HG02623 (cell line): ENCODE data around the gene TMEM87A.
"Not testable (repeated sequence)": the region's sequence is repeated elsewhere in the genome, so short reads cannot be mapped to it uniquely, and the experiment has no call there.

Experiments
- ATAC-seq: cut with Tn5 transposase; IDR thresholded peaks from one replicate; pipeline ENCODE4 v1.9.1; 2021; ENCODE audit warnings: moderate library complexity; ENCODE audit not compliant: unreplicated experiment

TMEM87A gene

DNA sequence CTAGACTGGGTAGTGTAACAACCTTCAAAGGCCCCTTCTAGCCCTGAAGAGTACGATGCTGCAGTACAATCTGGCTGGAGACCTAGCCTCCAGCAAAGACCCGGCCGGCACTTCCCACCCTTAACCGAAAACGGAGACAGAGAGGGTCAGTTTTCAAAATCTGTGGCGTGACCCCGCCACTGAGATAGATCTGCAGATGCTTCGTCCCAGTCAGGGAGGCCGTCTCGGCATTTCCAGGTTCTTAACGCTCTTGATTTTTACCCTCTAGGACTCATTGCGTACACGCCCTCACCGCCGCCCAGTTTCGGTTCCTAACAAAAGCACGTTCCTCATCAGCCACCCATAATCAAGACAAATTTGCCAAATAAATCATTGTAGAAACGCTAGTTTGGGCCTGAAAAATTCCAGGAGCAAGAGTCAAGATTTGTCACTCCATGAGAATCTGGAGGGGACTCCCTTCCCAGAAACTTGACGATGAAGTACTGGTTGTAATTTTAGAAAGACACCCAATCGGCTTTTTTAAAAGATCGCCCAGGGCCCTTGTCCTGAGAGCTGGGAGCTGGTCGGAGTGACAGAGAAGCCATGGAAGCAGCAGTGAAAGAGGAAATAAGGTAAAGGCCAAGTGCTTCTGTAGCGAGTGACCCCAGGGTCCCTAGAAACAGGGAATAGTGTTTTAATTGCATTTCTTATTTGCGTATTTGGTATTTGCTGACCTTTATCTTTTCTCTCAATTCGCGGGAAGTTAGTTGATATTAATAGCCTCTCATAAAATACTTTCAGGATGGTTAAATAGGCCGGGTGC lies 868 bp upstream of the TMEM87A start:
- peak; percentile 30 for ATAC-seq

DNA sequence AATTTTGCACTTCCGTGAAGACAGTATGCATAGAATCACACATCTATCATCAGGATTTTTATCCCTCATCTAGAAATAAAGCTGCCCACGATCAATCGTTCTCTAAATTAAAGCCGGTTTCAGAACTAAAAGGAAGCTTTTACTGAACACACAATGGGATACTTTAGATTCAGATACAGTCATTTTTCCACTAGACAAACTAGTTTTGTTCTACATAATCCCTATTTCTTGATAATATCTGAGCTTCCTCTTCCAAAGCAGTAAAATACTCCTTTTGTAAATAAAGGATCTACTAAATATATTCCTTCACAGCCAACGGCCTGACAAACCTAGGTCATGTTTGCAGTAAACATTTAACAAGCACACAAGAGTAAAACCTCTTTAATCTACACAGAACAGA lies 2.2 kb downstream of the TMEM87A start:
- no peak for ATAC-seq

DNA sequence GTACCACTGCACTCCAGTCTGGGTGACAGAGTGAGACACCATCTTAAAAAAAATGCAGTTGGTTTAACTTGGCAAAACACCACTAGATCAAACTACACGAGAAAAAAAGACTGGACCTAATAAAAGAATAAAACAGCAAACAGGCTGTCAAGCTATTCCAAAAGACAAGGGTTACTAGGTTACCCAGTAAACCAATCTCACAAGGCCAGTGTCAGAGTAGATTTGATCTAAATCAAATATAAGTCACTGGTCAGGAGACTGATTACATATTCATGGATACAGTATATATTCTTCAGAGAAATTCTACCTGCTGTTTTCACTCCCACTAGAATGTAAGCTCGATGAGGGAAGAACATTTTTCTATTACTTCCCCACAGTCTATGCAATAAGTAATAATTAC lies 2.7 kb downstream of the TMEM87A start:
- no peak for ATAC-seq

DNA sequence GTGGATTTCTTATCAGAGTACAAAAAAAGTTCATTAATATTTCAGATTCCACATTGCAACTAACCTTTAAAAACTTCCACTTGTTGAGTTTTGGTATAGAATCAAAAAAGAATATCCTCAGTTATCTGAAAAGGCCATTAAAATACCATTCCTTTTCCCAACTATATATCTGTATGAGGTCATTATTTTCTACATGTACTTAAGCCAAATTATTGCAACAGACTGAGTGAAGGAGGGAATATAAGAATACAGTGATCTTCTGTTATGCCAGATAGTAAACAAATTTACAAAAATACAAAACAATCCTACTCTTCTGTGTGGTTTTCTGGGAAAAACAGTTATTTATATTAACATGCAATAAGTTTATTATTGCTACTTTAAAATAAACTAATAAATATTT lies 5.9 kb downstream of the TMEM87A start:
- ATAC-seq = no peak

DNA sequence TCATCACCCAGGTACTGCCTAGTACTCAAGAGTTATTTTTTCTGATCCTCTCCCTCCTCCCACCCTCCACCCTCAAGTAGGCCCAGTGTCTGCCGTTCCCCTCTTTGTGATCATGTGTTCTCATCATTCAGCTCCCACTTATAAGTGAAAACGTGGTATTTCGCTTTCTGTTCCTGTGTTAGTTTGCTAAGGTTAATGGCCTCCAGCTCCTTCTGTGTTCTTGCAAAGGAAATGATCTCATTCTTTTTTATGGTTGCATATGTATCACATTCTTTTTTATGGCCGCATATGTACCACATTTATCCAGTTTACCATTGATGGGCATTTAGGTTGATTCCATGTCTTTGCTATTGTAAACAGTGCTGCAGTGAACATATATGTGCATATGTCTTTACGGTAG lies 8.4 kb downstream of the TMEM87A start:
- no peak for ATAC-seq

DNA sequence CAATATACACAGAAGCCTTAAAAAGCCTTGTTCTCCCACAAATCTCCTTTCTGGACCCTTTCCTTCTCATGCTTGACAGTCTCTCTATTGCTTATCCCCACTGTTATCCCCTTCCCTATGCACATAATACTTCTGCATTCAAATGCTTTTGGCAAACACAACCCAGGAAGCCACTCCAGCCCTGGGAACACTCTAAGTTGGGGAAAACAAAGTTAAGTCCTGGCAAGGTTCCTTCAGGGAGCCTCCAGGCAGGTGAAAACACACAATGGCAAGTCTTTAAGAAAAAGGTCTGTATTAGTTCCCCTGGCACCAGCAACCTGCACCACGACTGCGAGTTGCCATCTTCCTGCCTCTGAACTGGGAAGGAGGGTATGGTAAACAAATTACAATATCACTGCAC lies 19.9 kb downstream of the TMEM87A start:
- ATAC-seq = no peak

DNA sequence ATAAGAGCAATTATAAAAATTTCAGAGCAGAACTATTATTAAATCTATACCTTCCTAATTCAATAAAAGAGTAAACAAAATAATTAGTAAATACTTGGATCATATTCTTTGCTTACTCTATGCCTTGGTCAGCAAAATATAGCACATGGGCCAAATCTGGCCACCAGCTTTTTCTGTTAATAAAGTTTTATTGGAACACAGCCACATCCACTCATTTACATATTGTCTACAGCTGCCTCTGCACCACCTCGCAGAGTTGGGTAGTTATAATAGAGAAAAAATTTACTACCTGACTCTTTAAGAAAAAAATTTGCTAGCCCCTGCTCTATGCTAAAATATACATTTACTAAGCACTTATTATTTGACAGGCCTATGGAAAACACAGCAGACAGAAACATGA lies 32.4 kb downstream of the TMEM87A start:
- no peak for ATAC-seq

DNA sequence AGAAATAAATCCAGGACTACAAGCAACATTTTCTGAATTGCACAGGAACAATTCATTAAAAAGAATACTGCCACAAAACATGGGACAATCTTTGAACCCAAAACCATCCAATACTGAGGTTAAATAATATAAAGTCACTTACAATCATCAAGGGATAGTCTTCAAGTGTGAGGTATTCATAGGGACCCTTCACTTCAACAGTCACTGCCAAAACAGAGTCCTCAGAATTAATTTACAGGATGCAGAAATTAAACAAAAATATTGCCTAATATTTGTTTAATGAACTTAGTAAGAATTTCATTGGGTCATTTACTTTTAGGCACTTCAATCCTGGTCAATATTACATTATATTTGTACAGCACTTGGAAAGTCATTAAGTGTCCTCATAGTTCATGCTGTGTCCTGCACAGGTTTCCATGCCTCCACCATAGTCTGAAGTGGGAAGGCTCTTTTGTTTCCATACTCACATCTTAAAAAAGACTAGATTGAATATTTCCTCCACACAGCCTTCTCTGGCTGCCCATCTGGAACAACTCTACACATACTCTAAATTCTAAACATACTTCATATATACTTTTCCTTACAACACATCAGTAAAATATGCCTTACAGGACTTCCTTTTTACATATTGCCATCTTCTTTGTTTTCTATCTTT lies 33.6 kb downstream of the TMEM87A start:
- no peak for ATAC-seq

DNA sequence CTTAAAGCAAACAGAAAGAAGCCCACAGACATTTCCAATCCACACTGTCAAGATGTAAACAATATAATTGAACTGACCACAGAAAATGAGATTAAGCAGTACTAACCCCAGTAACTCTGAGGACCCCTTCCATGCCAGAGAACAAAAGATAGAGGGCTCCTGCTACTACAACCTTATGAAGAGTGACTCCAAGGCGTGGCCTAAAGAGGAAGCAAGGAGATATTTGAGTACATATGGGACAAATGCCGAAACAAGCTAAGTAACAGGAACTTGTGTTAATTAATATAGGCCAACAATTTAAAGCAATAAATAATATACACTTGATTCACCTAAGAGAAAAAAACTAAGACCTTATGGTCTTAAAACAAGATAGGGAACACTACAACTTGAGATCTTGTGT lies 40.1 kb downstream of the TMEM87A start:
- no peak for ATAC-seq

DNA sequence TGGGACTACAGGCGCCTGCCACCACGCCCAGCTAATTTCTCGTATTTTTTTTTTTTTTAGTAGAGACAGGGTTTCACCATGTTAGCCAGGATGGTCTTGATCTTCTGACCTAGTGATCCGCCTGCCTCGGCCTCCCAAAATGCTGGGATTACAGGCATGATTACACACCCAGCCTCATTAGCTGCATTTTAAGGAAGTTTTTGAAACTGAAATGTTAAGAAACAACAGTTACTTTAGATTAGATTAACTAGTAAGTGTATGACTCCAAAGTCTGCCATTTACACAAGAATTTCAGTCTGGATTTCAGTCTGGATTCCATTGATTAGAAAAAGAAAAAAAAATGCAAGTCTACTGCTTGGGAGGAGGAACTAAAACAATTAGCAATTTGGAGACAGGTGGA lies 40.6 kb downstream of the TMEM87A start:
- no peak for ATAC-seq

DNA sequence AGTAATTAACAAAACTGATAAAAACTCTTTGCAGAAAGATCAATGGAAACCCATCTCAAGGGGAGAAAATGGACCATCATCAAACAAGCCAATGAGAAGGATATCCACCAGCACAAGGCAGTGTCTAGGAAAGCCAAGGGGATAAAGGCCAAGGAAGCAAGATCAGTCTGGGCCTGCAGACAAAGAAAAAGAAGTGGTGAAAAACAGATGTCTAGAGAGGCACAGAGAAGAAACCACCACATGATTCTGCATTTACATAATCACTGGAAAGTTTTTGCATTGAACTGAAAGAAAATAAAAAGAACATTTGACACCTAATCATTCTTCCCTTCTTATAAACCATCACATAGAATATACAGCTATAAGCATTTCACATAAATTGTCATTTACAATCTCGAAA lies 42.1 kb downstream of the TMEM87A start:
- ATAC-seq = no peak

DNA sequence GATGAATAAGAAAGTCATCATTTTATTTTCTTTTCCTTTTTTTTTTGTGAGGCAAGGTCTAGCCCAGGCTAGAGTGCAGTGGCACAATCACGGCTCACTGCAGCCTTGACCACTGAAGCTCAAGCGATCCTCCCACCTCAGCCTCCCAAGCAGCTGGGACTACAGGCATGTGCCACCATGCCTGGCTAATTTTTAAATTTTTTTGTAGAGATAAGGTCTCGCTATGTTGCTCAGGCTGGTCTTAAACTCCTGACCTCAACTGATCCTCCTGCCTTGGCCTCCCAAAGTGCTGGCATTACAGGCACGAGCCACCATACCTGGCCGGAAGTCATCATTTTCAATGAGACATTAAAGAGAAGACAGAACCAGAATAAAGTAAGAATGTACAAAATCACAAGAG lies 44.3 kb downstream of the TMEM87A start:
- not testable (repeated sequence) for ATAC-seq

DNA sequence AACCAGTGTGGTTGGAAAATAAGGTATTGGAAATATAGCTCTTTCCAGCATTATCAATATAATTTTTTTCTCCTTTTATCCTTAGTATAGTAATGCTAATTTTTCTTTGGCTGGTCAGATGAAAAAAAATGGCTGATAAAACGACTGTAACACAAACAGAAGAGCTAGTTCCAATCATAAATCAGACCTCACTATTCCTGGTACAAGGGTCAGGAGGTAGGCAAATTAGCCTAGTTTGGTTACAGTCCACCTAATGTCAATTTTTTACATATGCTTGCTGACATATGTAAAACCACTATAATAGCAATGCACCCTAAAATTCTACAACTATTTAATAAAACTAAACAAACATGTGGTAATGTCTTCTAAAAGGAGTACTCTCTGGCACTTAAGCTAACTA lies 45.2 kb downstream of the TMEM87A start:
- no peak for ATAC-seq

DNA sequence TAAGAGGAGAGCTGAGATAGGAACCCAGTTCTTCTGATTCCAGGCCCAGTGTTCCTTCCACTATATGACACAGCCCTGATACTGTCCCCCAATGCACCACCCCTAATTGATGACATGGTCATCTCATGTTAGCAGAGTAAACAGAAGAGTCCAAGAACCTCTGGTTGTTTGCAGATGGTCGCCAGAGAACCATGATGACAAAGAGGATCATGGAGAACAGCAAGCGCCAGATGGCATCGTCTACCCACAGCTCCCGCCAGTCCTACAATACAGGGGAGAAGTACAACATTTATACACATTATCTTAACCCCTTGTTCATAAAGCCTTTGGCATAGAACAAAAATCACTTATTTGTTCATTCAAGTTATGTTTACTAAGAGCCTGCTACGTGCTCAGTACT lies 46.6 kb downstream of the TMEM87A start:
- ATAC-seq = no peak

DNA sequence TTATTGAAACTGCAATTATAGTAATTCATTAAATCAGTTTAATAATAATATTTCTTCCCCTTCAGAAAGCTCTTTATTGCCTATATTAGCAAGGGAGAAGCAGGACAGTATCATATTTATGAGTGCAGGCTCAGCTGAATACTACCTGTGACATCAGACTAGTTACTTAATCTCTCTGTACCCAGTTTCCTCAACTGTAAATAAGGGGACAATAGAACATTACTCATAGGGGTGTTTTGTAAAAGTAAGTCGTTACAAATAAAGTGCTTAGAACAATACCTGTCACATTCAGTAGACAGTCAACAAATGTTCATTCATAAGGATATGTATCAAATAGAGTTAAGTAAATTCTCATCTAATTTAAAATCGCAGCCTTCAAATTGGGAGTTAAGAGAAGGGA lies 53.0 kb downstream of the TMEM87A start:
- ATAC-seq = no peak

DNA sequence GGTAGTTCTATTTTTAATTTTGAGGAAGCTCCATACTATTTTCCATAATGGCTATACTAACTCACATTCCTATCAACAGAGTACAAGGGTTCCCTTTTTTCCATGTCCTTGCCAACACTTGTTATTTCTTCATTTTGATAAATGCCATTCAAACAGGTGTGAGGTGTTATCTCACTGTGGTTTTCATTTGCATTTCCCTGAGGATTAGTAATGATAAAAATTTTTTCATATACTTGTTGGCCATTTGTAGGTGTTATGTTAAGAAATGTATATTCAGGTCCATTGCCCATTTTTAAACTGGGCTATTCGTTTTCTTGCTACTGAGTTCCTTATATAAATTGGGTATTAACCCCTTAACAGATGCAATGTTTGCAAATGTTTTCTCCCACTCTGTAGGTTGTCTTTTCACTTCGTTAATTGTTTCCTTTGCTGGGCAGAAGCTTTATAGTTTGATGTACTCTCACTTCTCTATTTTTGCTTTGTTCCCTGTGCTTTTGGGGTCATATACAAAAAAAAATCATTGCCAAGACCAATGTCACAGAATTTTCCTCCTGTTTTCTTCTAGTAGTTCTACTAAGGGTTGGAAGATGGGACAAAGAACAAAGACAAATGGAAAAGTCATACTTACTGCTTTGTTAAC lies 54.2 kb downstream of the TMEM87A start:
- no peak for ATAC-seq

DNA sequence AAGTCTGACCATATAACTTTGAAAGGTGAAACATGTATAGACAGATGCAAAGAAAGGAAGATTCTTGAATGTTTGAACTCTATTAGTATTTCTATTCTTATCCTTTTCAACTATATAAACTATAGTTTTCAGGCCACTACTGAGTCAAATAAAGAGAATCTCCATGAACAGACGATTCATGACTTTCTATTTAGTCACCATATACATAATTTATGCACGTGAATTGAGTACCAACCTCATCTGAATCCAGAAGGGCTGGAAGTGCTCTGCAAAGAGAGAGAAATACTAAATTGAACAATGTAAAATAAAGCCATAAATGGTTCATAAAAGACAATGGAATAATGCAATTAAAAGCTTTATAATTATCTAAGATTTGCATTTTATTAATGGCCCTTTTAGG lies 55.7 kb downstream of the TMEM87A start:
- no peak for ATAC-seq

DNA sequence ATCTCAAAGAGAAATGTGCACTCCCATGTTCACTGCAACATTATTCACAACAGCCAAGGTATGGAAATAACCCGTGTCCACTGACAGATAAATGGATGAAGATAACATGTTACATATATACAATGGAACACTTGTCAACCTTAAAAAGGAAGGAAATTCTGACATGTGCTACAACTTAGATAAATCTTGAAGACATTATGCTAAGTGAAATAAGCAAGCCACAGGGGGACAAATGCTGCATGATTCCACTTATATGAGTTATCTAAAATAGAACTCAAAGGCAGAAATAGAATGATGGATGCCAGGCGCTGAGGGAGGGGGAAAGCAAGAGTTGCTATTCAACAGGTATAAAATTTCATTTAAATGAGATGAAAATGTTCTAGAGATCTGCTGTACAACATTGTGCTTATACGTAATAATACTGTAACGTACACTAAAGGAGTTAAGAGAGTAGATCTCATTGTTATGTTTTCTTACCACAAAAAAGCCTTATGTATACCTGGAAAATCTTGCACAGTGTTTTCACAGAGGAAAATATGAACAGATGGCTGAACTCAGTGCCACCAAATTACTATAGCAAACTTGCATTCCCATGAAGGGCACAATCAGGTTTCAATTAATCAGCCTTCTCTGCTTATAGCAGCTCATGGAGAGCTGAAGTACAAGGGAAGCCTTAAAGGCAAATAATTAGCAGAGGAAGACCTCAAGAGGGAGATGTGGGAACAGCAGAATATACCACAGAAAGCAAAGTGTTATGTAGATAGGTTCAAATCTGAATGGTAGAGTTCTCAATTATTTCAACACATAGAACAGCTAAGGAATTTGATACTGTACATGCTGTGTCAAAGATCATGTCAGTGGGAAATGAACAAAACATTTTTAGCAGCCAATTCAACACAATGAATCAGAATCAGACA lies 57.1 kb downstream of the TMEM87A start:
- no peak for ATAC-seq

DNA sequence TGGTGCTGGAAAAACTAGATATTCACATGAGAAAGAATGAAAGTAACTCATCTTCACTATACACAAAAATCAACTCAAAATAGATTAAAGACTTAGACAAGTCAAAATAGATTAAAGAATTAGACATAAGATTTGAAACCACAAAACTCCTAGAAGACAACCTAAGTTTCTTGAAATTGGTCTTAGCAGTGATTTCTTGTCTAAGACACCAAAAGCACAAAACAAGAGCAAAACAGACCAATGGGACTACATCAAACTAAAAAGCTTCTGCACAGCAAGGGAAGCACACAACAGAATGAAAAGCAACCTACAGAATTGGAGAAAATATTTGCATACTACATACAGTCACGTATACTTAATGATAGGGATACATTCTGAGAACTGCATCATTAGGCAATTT lies 58.6 kb downstream of the TMEM87A start:
- ATAC-seq = no peak

DNA sequence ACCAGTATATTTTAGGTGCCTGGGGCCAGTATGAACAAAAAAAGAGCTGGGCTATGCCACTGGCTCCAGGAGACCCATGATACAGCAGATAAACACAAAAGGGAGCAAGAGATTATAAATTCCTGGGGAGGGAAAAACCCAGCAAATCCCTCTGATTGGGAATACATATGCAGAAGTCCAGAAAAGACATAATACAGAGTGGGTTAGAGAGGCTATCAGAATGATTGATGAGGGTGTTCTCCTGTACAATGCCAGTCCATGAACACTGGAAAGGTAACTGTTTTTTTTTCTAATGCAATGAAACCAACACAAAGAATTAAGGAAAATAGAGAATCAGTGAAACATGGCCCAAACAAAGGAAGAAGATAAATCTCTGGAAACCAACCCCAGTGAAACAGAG lies 59.7 kb downstream of the TMEM87A start:
- ATAC-seq = no peak

DNA sequence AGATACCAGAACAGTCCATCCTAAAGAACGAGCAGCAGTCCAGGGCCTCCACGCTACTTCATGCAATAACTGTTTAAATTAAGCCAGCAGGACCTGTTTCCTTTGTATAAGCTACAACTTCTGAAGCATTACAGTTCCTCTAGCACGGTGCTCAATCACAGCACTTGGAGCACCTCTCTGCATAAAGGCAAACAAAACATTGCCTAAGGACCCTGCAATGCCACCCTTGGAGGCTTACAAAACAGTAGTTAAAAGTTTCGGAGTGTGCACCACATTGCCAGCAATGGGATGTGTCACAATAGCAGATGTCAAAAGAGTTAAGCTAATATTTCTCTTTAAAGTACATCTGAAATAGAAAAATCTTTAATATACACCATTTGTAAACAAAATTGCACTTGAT lies 62.5 kb downstream of the TMEM87A start:
- no peak for ATAC-seq
